Neural progenitor cell (in vitro differentiated cells): ENCODE measurements around the gene GRIK3. TPM values are rescaled to one million over a fixed set of nuclear protein-coding genes. Genes with fewer than 3 reads are reported as not detected.

ENCODE experiments used
- DNase-seq: peaks from one replicate; pipeline ENCODE4 v3.0.0-alpha.2; 2016; ENCODE audit warnings: low spot score
- H2AFZ ChIP-seq: fragments of 200-600 bp; sonication (generic); replicated peaks from 2 replicates; pipeline ENCODE4 v1.6.1; 2016; ENCODE audit warnings: antibody characterized with exemption
- H3F3A ChIP-seq: fragments of 200-600 bp; sonication (generic); 2 replicates; pipeline ENCODE4 v1.6.1; 2016; ENCODE audit warnings: antibody characterized with exemption, low read depth
- H3K27ac ChIP-seq: fragments of 200-600 bp; sonication (generic); 2 replicates; pipeline ENCODE4 v1.5.1; 2016; ENCODE audit warnings: mild to moderate bottlenecking
- H3K27me3 ChIP-seq: fragments of 200-600 bp; sonication (generic); 2 replicates; pipeline ENCODE4 v1.6.1; 2016; ENCODE audit warnings: mild to moderate bottlenecking, moderate library complexity
- H3K36me3 ChIP-seq: fragments of 200-600 bp; sonication (generic); 2 replicates; pipeline ENCODE4 v1.5.1; 2016
- H3K4me1 ChIP-seq: fragments of 200-600 bp; sonication (generic); 2 replicates; pipeline ENCODE4 v1.6.1; 2016; ENCODE audit warnings: mixed run types
- H3K4me2 ChIP-seq: fragments of 200-600 bp; sonication (generic); 2 replicates; pipeline ENCODE4 v1.6.1; 2016
- H3K4me3 ChIP-seq: fragments of 200-600 bp; sonication (generic); 2 replicates; pipeline ENCODE4 v1.5.1; 2016
- H3K79me2 ChIP-seq: fragments of 200-600 bp; sonication (generic); 2 replicates; pipeline ENCODE4 v1.6.1; 2016; ENCODE audit warnings: low read depth
- H3K9ac ChIP-seq: fragments of 200-600 bp; sonication (generic); 2 replicates; pipeline ENCODE4 v1.6.1; 2016
- H3K9me3 ChIP-seq: fragments of 200-600 bp; sonication (generic); 2 replicates; pipeline ENCODE4 v1.5.1; 2016; ENCODE audit warnings: low read depth
- H4K20me1 ChIP-seq: fragments of 200-600 bp; sonication (generic); 2 replicates; pipeline ENCODE4 v1.6.1; 2016; ENCODE audit warnings: low read depth
- H3K27ac Mint-ChIP-seq: 3 replicates; pipeline ENCODE4 v1.8.0; 2021; ENCODE audit warnings: mixed read lengths
- H3K27me3 Mint-ChIP-seq: 2 replicates; pipeline ENCODE4 v1.8.0; 2022; ENCODE audit warnings: low read depth, mild to moderate bottlenecking, inconsistent platforms, moderate library complexity, mixed read lengths; ENCODE audit not compliant: insufficient read depth
- H3K36me3 Mint-ChIP-seq: 3 replicates; pipeline ENCODE4 v1.8.0; 2021; ENCODE audit warnings: mixed read lengths
- H3K4me1 Mint-ChIP-seq: 3 replicates; pipeline ENCODE4 v1.8.0; 2021; ENCODE audit warnings: mixed read lengths
- H3K4me3 Mint-ChIP-seq: 3 replicates; pipeline ENCODE4 v1.8.0; 2021; ENCODE audit warnings: mild to moderate bottlenecking, moderate library complexity, mixed read lengths
- H3K9me3 Mint-ChIP-seq: 3 replicates; pipeline ENCODE4 v1.8.0; 2020; ENCODE audit warnings: mixed read lengths
- CTCF ChIP-seq: fragments of 200-600 bp; sonication (generic); IDR thresholded peaks from 2 replicates; pipeline ENCODE4 v1.5.1; 2017; ENCODE audit warnings: antibody characterized with exemption, mild to moderate bottlenecking
- EZH2 ChIP-seq: fragments of 200-600 bp; sonication (generic); IDR thresholded peaks from 2 replicates; pipeline ENCODE4 v1.6.1; 2017; ENCODE audit warnings: antibody characterized with exemption, mild to moderate bottlenecking, moderate library complexity
- EZH2phosphoT487 ChIP-seq: fragments of 200-600 bp; sonication (generic); IDR thresholded peaks from 2 replicates; pipeline ENCODE4 v1.6.1; 2017; ENCODE audit warnings: antibody characterized with exemption
- total RNA-seq: library from RNA; depleted of rRNA; stranded (reverse); fragments of >200 nt; gene quantifications from 2 replicates; pipeline ENCODE4 v1.2.3, GENCODE V29; 2015; ENCODE audit warnings: low replicate concordance

The GRIK3 gene
- total RNA-seq, 1 donor from 2014 or later: 1.7 TPM

- Histone ChIP-seq H3F3A (peaks cover 30% of the 10 kb centered on the region), H3K4me2 (no peak overlapping the region), H2AFZ (no peak overlapping the region), H3K27me3 (no peaks in the 10 kb centered on the region), H3K79me2 (no peaks in the 10 kb centered on the region), H4K20me1 (no peaks in the 10 kb centered on the region), H3K4me1 (peaks cover 42% of the 10 kb centered on the region), H3K9ac (no peak overlapping the region), H3K9me3 (no peaks in the 10 kb centered on the region), H3K4me3 (no peak overlapping the region), H3K27ac (no peak overlapping the region), H3K36me3 (no peaks in the 10 kb centered on the region)
- no peak for DNase-seq
- Mint-ChIP-seq H3K9me3 (no peaks in the 10 kb centered on the region), H3K27me3 (peaks cover 20% of the 10 kb centered on the region), H3K4me1 (peaks cover 49% of the 10 kb centered on the region), H3K36me3 (no peaks in the 10 kb centered on the region), H3K27ac (no peak overlapping the region), H3K4me3 (no peak overlapping the region)
- TF ChIP-seq CTCF (no peak), EZH2phosphoT487 (no peak), EZH2 (no peak)
Measured at GRCh38 chr1:36847186-36847585, 187.1 kb downstream of the GRIK3 start.

GRCh38 chr1:36846357-36846756 lies 188.0 kb downstream of the GRIK3 start:
- Mint-ChIP-seq H3K27ac (peak overlapping the region; percentile 74), H3K4me3 (no peak overlapping the region), H3K9me3 (no peaks in the 10 kb centered on the region), H3K27me3 (peaks cover 14% of the 10 kb centered on the region), H3K36me3 (no peaks in the 10 kb centered on the region), H3K4me1 (peaks cover 50% of the 10 kb centered on the region)
- Histone ChIP-seq H3K36me3 (no peaks in the 10 kb centered on the region), H3K4me2 (no peak overlapping the region), H2AFZ (no peak overlapping the region), H4K20me1 (no peaks in the 10 kb centered on the region), H3K27ac (no peak overlapping the region), H3K4me1 (peaks cover 44% of the 10 kb centered on the region), H3K27me3 (no peaks in the 10 kb centered on the region), H3F3A (peaks cover 29% of the 10 kb centered on the region), H3K9me3 (no peaks in the 10 kb centered on the region), H3K9ac (no peak overlapping the region), H3K79me2 (no peaks in the 10 kb centered on the region), H3K4me3 (no peak overlapping the region)
- TF ChIP-seq CTCF (no peak), EZH2phosphoT487 (no peak), EZH2 (no peak)
- DNase-seq: peak; percentile 82

DNA sequence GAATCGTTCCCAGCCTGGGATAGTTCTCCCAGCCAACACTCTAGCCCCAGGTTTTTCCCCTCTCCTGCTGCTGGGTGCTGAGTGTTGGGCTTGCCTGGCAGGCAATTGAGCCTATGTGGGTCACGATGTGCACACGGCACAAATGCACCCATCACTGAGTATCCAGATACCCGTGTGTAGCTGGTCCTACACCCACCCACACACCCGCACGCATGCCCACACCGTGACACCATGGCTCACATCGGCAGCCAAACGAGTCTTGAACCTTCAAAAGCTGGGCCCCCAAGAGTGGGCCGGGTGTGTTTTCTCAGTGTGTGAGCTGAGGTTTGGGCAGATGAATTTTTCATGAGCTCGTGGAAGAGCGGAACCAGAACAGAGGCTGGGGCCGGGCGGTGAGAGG lies 188.5 kb downstream of the GRIK3 start:
- DNase-seq: no peak
- Histone ChIP-seq H3F3A (peaks cover 27% of the 10 kb centered on the region), H3K4me2 (no peak overlapping the region), H3K9me3 (no peaks in the 10 kb centered on the region), H3K9ac (no peak overlapping the region), H4K20me1 (no peaks in the 10 kb centered on the region), H3K4me1 (peaks cover 38% of the 10 kb centered on the region), H3K4me3 (no peak overlapping the region), H3K27ac (no peak overlapping the region), H3K36me3 (no peaks in the 10 kb centered on the region), H2AFZ (no peak overlapping the region), H3K27me3 (no peaks in the 10 kb centered on the region), H3K79me2 (no peaks in the 10 kb centered on the region)
- Mint-ChIP-seq H3K36me3 (no peaks in the 10 kb centered on the region), H3K9me3 (no peaks in the 10 kb centered on the region), H3K27me3 (peaks cover 14% of the 10 kb centered on the region), H3K27ac (no peak overlapping the region), H3K4me3 (no peak overlapping the region), H3K4me1 (peaks cover 45% of the 10 kb centered on the region)
- TF ChIP-seq EZH2 (no peak), CTCF (no peak), EZH2phosphoT487 (no peak)
